ENCODE results near the gene HSDL2. TPM values are rescaled to one million over a fixed set of nuclear protein-coding genes. Genes with fewer than 3 reads are reported as not detected.

Gene HSDL2
- total RNA-seq, 4 donors from 2014 or later: 54.0 to 106 (median 59.9) TPM

- no peak for ATAC-seq (ENCODE audit: low FRiP score)
- TF ChIP-seq CTCF (IDR thresholded peaks at IDR 0.05): no peak
- DNase-seq (ENCODE audit: low spot score): no peak
Observed at GRCh38 chr9:112351184-112351583, 28.7 kb upstream of the HSDL2 start.

- ATAC-seq (ENCODE audit: low FRiP score): no peak
- TF ChIP-seq CTCF (IDR thresholded peaks at IDR 0.05): no peak
- no peak for DNase-seq (ENCODE audit: low spot score)
Observed at GRCh38 chr9:112352209-112352608, 27.7 kb upstream of the HSDL2 start.

- no peak for ATAC-seq (ENCODE audit: low FRiP score)
Observed at GRCh38 chr9:112354081-112354743, 25.7 kb upstream of the HSDL2 start.

GRCh38 chr9:112355427-112355897, 24.4 kb upstream of the HSDL2 start:
- TF ChIP-seq CTCF (IDR thresholded peaks at IDR 0.05): no peak
- DNase-seq (ENCODE audit: low spot score) (no peak), ATAC-seq (ENCODE audit: low FRiP score) (no peak)

More at GRCh38 chr9:112354081-112354743, 25.7 kb upstream of the HSDL2 start:
- DNase-seq (ENCODE audit: low spot score): no peak
- no peak for TF ChIP-seq CTCF (IDR thresholded peaks at IDR 0.05)

- TF ChIP-seq CTCF (IDR thresholded peaks at IDR 0.05): no peak
- DNase-seq (ENCODE audit: low spot score): no peak
- no peak for ATAC-seq (ENCODE audit: low FRiP score)
Observed at GRCh38 chr9:112360047-112360804, 19.7 kb upstream of the HSDL2 start.

- DNase-seq (ENCODE audit: low spot score) (no peak), ATAC-seq (ENCODE audit: low FRiP score) (no peak)
- TF ChIP-seq CTCF (IDR thresholded peaks at IDR 0.05): no peak
Observed at GRCh38 chr9:112361601-112362000, 18.3 kb upstream of the HSDL2 start.
